Inferior parietal cortex (tissue), 1 donor: ENCODE data around the gene PRMT9.

Experiments
- DNase-seq: peaks from one replicate; pipeline ENCODE4 v3.0.0-alpha.2; 2016; ENCODE audit errors: extremely low spot score

PRMT9 gene

DNA sequence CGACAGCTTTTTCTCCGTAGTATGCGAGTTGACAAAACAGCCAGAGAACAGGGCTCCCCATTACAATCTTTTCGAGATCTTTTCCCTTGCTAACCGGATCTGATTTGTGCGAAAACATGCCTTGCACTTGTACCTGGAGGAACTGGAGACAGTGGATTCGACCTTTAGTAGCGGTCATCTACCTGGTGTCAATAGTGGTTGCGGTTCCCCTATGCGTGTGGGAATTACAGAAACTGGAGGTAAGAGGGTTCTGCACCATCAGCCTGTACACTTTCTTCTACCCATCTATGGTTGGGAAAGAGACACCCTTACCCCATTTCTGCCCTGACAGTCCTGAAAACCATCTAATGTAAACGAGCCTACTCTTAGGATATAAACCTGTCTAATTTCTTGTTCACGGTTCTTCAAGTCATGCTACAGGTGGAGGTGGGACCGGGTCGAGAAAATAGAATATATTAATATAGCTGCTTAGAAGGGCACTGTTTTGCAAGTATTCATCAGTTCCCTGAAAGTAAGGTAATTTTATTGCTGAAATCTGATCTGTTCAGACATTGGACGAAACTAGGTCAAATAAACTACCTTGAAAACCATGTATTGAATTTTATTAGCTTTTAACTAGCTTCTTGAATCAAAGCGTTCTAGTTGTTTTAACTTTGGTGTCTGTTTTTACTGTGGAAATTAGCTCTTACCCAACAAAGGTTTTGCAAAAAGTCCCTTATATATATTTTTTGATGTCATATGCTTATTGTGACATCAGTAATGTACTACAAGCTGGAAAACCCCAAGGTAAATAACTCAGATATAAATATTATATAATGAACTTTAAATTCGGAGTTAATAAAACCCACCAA, 65.9 kb downstream of the PRMT9 start:
- no peak for DNase-seq

DNA sequence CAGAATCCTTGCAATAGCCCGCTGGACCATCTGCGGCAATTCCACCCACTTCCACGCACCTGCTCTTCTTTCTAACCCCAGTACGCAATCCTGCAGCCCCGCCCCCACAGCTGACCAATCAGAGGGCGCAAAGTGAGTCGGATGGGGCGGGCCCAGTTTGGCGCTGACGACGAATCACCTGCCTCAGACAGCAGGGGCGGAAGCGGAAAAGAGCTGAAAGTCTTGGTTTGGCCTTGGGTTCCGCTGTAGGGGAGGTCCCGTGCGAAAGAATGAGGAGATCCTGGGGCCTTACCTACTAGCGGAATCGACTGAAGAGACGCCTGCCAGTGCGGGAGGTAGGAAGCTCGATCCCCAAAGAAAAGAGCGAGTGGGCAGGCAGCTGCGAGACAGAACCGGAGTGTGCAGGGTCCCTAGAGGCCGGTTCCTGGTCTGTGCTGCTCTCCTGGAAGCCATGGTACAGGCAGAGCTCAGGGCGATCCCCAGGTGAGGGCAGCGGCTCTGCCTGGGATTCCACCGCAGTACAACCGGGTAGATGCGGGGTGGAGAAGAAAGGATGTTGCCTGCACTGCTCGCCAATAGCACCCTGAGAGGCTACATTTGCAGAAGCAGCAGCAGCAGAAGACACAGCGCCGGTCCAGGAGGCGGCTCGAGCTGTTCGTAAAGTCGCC, 66.7 kb downstream of the PRMT9 start, which contains the start of gene TMEM184C:
Gene TMEM184C, plus strand, starts transcription at position 225 of the 668 bp plus-strand sequence. CDS start 560 bp downstream, outside the sequence.
- DNase-seq = peak; percentile 98

DNA sequence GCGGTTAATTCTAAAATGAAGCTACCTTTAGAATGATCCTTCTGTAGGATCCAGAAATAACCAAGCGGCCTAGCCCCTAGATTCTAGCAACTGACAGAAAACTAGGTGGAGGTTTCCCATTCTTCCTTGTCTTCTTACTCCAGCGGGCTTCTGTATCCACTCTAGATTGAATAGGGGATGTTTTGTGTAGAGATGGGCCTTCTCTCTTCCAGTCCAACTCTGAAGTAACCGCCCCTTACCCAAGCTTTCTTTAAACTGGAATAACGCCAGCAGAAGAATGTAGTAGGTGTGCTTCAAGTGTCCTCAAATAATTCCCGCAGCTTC, 67.2 kb downstream of the PRMT9 start:
- no peak for DNase-seq

DNA sequence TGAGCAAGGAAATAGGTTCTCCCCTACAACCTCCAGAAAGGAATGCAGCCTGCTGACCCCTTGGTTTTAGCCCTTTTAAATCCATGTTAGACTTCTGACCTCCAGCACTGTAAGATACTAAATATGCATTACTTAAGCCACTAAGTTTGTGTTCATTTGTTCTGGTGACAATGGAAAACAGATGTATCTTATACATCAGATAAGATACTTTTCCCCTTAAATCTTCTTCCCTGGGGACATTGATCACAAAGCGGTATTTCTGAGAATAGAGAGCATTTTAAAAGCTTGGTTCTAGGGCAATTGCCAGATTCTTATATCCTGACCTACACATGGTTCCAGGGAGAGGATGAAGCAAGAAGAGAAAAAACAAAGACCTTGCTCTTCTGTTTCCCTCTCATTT, 73.3 kb downstream of the PRMT9 start:
- DNase-seq = no peak

DNA sequence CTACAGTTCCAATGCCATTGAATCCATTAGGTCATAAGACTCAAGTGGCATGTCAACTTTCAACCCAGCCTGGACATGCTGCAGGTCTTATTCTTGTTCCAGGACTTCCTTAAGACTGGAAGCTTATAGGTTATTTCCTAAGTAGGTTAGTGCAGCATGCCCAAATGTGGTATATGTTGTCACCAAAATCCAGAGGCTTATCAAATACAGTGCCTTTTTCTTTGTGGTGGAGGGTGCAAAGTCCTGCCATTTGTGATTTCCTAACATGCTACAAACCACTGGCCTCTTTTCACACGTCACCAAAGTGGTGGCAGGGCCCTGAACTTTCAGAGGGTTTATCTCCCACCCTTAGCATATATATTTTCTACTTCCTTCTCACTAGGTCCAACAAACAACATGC, 76.5 kb downstream of the PRMT9 start:
- DNase-seq = no peak

DNA sequence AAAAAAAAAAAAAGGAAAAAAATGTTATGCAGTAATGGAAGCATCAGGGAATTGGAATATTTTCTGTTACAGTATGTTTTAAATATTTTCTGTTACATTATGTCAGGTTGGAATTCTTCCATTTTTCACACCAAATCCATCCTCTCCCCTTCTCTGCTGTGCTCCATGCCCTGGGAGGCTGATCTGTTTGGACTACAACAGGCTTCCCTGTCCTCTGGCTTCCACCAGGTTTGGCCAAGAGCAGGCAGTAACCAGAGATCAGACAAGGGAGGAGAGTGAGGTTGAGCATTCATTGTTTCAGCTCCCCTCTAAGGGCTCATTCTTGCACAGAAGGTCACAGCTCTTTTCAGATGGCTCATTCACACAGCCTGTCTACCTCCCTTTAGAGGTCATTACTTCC, 78.5 kb downstream of the PRMT9 start:
- no peak for DNase-seq

DNA sequence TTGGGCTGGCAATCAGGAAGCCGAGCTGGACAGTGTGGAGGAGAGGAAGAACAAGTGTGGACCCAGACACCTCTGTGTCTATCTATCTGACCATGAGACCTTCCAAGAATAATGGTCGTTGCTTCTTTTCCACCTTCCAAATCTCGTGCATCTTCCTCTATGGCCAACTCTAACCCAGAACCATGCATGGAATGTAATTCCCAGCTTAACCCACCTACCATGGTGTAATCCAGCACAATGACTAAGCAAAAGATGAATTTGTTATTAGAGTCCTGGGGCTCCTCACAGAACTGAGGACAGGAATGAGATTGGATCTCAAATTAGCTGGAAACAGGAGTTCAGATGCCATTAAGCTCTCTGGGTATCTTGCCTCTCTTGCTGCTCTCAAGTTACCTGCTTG, 84.2 kb downstream of the PRMT9 start:
- DNase-seq = no peak

DNA sequence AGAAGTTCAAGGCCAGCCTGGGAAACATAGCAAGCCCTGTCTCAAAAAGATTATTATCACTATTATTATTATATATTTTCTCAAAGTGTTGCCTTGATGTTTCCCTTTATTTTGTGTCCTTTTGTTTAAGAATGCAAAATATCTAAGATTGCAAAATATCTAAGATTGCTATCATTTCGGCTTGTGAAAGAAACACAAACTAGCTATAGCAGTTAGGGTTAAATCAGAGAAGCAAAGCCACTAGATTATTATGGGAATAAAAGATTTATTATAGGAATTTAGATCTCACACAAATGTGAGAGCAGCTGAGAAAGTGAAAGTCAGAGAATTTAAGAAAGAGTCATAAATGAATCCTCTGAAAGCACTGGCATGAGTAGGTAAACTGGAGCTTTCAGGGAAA, 84.8 kb downstream of the PRMT9 start:
- no peak for DNase-seq

DNA sequence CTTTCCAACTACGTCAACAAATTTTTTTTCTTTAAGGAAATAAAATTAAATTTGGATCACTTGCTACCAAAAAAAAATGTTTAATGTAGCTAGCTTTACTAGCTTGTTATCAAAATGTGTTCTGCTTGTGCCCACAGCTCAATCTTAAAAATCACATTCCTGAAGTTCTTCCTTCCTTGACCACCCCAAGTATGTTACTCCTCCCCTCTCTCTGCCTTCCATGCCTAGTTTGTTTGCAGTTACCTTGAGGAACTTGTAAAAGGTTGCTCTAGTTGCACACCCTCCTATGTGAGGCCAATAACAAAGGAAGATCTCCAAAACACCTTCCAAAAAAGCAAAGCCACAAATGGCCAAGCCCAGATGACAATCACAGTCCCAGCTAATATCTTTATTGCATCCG, 86.4 kb downstream of the PRMT9 start:
- no peak for DNase-seq

DNA sequence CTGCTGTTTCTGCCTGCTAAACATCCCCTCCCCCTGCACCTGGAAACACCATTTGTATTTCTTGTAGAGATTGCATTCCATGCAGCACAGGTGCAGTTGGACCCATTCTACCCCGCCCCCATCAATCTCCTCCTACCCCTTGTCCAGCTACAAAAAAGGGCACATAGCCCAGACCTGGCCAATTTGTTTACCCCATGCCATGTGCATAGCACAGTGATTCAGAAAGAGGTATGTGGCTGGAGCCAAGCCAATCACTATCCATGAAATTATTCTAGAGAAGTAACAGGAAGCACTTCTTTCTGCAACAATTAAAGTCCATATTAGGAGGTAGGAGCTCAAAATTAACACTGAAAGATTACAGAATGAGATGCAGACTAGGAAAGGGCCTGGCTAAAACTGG, 87.0 kb downstream of the PRMT9 start:
- DNase-seq = no peak

DNA sequence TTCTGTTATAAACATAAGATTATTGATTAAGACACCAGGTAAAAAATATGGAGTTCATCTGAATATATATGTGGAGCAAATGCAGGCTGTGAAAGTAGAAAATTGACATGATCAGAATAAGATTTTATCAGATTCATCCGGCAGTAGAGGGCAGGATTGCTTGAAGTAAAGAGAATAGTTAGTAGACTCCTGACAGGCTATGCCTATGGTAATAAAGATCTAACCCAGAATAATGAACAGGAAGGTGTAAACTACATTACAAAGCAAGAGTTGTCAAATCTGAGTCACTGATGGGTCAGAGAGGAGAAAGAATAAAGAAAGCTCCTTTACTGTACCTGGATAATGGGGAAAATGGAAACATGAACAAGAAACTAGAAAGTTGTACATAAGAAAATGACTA, 87.6 kb downstream of the PRMT9 start:
- no peak for DNase-seq

DNA sequence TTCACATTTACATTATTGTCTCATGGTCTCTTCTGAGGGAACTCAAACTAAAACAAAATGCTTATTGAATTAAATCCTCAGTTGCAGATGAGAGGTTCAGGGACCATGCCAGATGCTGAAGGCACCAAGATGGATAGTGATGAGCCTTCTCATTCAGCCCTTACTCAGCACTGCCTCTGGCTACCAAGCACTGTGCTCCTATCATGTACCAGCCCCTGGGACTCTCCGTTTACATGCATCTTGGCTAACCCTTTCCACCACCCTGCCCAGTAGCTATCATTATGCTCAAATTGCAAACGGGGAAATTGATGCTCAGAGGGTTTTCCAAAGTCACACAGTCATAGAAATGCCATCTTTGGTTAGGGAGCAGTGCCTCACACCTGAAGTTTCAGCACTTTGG, 89.4 kb downstream of the PRMT9 start:
- no peak for DNase-seq

DNA sequence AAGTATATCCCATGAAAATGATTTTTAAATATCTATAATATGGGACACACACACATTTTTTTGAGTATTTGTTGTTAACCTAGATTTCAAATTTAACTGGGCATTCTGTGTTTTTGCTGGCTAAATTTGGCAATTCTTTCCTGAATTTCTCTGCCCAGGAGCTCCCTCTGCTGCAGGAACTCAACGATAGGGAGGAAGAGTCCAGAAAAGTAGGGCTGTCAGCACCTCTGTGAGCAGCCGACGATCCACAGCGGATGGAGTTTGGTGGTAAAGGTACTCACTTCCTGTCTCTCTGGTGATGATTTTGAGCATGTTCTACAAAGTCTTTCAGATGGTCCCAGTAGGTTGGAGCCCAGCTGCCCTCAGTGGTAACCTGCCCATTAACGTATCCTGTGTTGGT, 89.9 kb downstream of the PRMT9 start:
- DNase-seq = no peak

DNA sequence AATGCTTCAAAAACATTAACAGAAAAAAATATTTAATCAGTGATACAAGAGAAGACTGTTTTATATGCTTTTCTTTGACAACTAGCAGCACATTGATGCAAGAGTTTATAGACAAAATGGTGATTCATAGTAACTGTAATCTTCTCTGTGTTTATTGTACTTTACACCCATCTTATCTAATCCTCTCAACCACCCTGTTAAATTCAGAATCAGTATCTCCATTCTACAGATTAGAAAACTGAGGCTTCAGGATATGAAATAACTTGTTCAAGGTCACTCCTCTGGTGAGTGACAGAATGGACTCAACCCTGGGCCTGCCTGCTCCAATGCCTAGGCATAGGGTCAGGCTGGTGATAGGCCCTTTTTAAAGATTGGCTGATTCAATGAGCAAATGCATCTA, 92.9 kb downstream of the PRMT9 start:
- no peak for DNase-seq

DNA sequence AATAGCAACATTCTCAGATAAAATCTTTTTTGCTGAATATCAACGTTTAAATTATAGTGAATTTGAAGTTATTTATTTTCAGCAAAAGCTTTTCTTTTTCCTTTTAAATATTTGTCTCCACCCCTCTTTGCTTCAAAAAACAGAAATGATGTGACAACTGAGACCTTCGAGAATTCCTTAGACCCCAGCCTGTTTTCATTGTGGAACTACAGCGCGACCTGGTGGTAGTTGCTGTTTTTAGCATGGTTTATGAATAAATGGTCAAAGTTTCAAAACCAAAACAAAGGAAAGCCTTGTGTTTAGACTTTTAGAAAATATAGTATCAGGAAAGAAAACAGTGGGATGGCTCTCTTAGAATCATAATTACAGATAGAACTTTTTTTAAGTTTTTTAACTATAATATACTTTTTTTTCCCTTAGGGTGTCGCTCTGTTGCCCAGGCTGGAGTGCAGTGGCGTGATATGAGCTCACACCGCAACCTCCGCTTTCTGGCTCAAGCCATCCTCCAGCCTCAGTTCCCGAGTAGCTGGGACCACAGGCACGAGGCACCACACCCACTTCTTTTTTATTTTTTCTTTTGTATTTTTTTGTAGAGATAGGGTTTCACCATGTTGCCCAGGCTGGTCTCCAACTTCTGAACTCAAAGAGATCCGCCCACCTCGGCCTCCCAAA, 93.6 kb downstream of the PRMT9 start:
- DNase-seq = peak; percentile 93

DNA sequence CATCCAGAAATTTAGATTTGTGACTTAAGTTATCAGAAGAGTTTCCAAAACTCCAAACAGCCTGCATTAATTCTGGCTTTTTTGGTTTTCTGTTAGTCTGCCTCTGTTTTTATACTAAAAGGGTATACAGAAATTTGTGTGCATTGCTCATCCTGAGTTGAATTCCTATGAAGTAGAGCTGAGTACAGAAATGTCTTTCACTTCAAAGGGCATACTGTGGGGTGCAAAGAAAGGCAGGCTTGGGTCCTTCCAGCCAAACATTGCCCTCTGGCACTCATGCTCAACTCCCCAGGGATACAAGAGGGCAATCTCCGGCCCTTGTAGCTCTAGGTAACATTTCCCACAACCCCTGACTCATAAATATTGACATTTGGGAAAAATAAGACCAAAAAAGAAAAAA, 94.4 kb downstream of the PRMT9 start:
- peak; percentile 20 for DNase-seq
